ENCODE data around the gene LIN7A. TPM values are rescaled to one million over a fixed set of nuclear protein-coding genes. Genes with fewer than 3 reads are reported as not detected.

LIN7A gene
- total RNA-seq, 1 experiment from 2014 or later, result 16.2 TPM

GRCh38 chr12:80860206-80860605 is 77.5 kb downstream of the LIN7A start:
- ChIA-PET CTCF (no interaction called here), POLR2A (no interaction called here)
- H3K27me3 Mint-ChIP-seq (ENCODE audit: insufficient read depth, unreplicated experiment), result no peaks in the 10 kb centered on the region
- no peaks in the 10 kb centered on the region for H3K36me3 Mint-ChIP-seq (ENCODE audit: insufficient read depth, unreplicated experiment)
- no peaks in the 10 kb centered on the region for H3K36me3 ChIP-seq (ENCODE audit: control insufficient read depth, insufficient read depth, low read length)
- H3K27me3 ChIP-seq (replicated peaks; ENCODE audit: control insufficient read depth, insufficient read depth, low read length), result no peaks in the 10 kb centered on the region
- H3K4me3 Mint-ChIP-seq (ENCODE audit: unreplicated experiment), result no peak overlapping the region
- no TSS peak for BruUV-seq (replicated peaks)
- H3K4me1 Mint-ChIP-seq (ENCODE audit: low read depth, unreplicated experiment), result no peaks in the 10 kb centered on the region
- no peak overlapping the region for H3K27ac Mint-ChIP-seq (ENCODE audit: unreplicated experiment)
- intact Hi-C loops (cut with micrococcal nuclease; ENCODE audit: unreplicated experiment), result no loop called here
- H3K9me3 Mint-ChIP-seq (ENCODE audit: unreplicated experiment), result no peaks in the 10 kb centered on the region
- H3K4me1 ChIP-seq, result no peaks in the 10 kb centered on the region
- no peak overlapping the region for H3K4me3 ChIP-seq (ENCODE audit: low read depth, low read length)
- no peak for DNase-seq
- H3K9me3 ChIP-seq, result no peaks in the 10 kb centered on the region
- no peak for TF ChIP-seq CTCF (IDR thresholded peaks at IDR 0.05; ENCODE audit: insufficient read depth in 1 of 2, low read depth in 1 of 2, low read length in 1 of 2, severe bottlenecking in 1 of 2, unreplicated experiment in 1 of 2)

- H3K27me3 ChIP-seq (replicated peaks; ENCODE audit: control insufficient read depth, insufficient read depth, low read length), result no peaks in the 10 kb centered on the region
- H3K4me3 ChIP-seq (ENCODE audit: low read depth, low read length), result no peak overlapping the region
- H3K9me3 ChIP-seq, result no peaks in the 10 kb centered on the region
- CTCF ChIA-PET, result no interaction called here
- no peak for TF ChIP-seq CTCF (IDR thresholded peaks at IDR 0.05; ENCODE audit: insufficient read depth in 1 of 2, low read depth in 1 of 2, low read length in 1 of 2, severe bottlenecking in 1 of 2, unreplicated experiment in 1 of 2)
- intact Hi-C loops (cut with micrococcal nuclease; ENCODE audit: unreplicated experiment), result no loop called here
- H3K27me3 Mint-ChIP-seq (ENCODE audit: insufficient read depth, unreplicated experiment), result no peaks in the 10 kb centered on the region
- H3K9me3 Mint-ChIP-seq (ENCODE audit: unreplicated experiment), result no peaks in the 10 kb centered on the region
- H3K36me3 Mint-ChIP-seq (ENCODE audit: insufficient read depth, unreplicated experiment), result no peaks in the 10 kb centered on the region
- H3K4me1 ChIP-seq, result no peaks in the 10 kb centered on the region
- POLR2A ChIA-PET, result no interaction called here
- no peak overlapping the region for H3K4me3 Mint-ChIP-seq (ENCODE audit: unreplicated experiment)
- no TSS peak for BruUV-seq (replicated peaks)
- no peak overlapping the region for H3K27ac Mint-ChIP-seq (ENCODE audit: unreplicated experiment)
- H3K36me3 ChIP-seq (ENCODE audit: control insufficient read depth, insufficient read depth, low read length), result no peaks in the 10 kb centered on the region
- DNase-seq, result no peak
- H3K4me1 Mint-ChIP-seq (ENCODE audit: low read depth, unreplicated experiment), result no peaks in the 10 kb centered on the region
These were observed 79.4 kb downstream of the LIN7A start for GRCh38 chr12:80858356-80858755.

- no peaks in the 10 kb centered on the region for H3K9me3 Mint-ChIP-seq (ENCODE audit: unreplicated experiment)
- H3K9me3 ChIP-seq, result no peaks in the 10 kb centered on the region
- ChIA-PET POLR2A (no interaction called here), CTCF (no interaction called here)
- no peak overlapping the region for H3K4me3 Mint-ChIP-seq (ENCODE audit: unreplicated experiment)
- H3K27me3 Mint-ChIP-seq (ENCODE audit: insufficient read depth, unreplicated experiment), result no peaks in the 10 kb centered on the region
- BruUV-seq (replicated peaks), result no TSS peak
- no peak overlapping the region for H3K27ac Mint-ChIP-seq (ENCODE audit: unreplicated experiment)
- DNase-seq, result no peak
- H3K27me3 ChIP-seq (replicated peaks; ENCODE audit: control insufficient read depth, insufficient read depth, low read length), result no peaks in the 10 kb centered on the region
- H3K36me3 Mint-ChIP-seq (ENCODE audit: insufficient read depth, unreplicated experiment), result no peaks in the 10 kb centered on the region
- no peaks in the 10 kb centered on the region for H3K36me3 ChIP-seq (ENCODE audit: control insufficient read depth, insufficient read depth, low read length)
- H3K4me1 ChIP-seq, result no peaks in the 10 kb centered on the region
- H3K4me1 Mint-ChIP-seq (ENCODE audit: low read depth, unreplicated experiment), result no peaks in the 10 kb centered on the region
- TF ChIP-seq CTCF (IDR thresholded peaks at IDR 0.05; ENCODE audit: insufficient read depth in 1 of 2, low read depth in 1 of 2, low read length in 1 of 2, severe bottlenecking in 1 of 2, unreplicated experiment in 1 of 2), result no peak
- intact Hi-C loops (cut with micrococcal nuclease; ENCODE audit: unreplicated experiment), result no loop called here
- H3K4me3 ChIP-seq (ENCODE audit: low read depth, low read length), result no peak overlapping the region
These were observed 80.4 kb downstream of the LIN7A start for GRCh38 chr12:80857311-80857710.
